C4-2B (cell line): ENCODE measurements around the gene ZEB2.

ENCODE experiments used
- H3K27ac ChIP-seq: fragments of 450-650 bp; 2 replicates; pipeline ENCODE4 v1.5.1; 2017
- CTCF ChIP-seq: fragments of 450-650 bp; conservative IDR thresholded peaks from 2 replicates; pipeline ENCODE4 v1.5.1; 2017; ENCODE audit warnings: mild to moderate bottlenecking
- ZFX ChIP-seq: fragments of 450-650 bp; IDR thresholded peaks from 2 replicates; pipeline ENCODE4 v1.6.1; 2017

The ZEB2 gene

GRCh38 chr2:144348846-144349245, 171.1 kb downstream of the ZEB2 start:
- TF ChIP-seq ZFX, result no peak
- TF ChIP-seq CTCF, result no peak

GRCh38 chr2:144346229-144346628, 173.7 kb downstream of the ZEB2 start:
- no peak for TF ChIP-seq CTCF
- no peak for TF ChIP-seq ZFX
- no peak overlapping the region for H3K27ac ChIP-seq

More at GRCh38 chr2:144348846-144349245, 171.1 kb downstream of the ZEB2 start:
- no peak overlapping the region for H3K27ac ChIP-seq

GRCh38 chr2:144343145-144343544, 176.8 kb downstream of the ZEB2 start:
- no peak for TF ChIP-seq ZFX
- TF ChIP-seq CTCF, result no peak
- no peak overlapping the region for H3K27ac ChIP-seq

GRCh38 chr2:144341538-144341937, 178.4 kb downstream of the ZEB2 start:
- no peak overlapping the region for H3K27ac ChIP-seq
- no peak for TF ChIP-seq CTCF
- TF ChIP-seq ZFX, result no peak

GRCh38 chr2:144339048-144339447, 180.9 kb downstream of the ZEB2 start:
- no peak overlapping the region for H3K27ac ChIP-seq
- TF ChIP-seq CTCF (no peak), ZFX (no peak)

GRCh38 chr2:144334551-144334950, 185.4 kb downstream of the ZEB2 start:
- H3K27ac ChIP-seq, result no peak overlapping the region
- TF ChIP-seq ZFX (no peak), CTCF (no peak)
